ENCODE data around the gene AAR2.

Gene AAR2

GRCh38 chr20:36235892-36236785, at the start of gene AAR2:
AAR2 (plus strand) TSS chr20:36236478; CDS start chr20:36239869, 3,391 bp downstream.
- peak; percentile 70 to 73 for DNase-seq (ENCODE audit: low read depth in 2 of 2)

- no peak for DNase-seq (ENCODE audit: low read depth in 2 of 2)
Observed at GRCh38 chr20:36193977-36194712, 42.1 kb upstream of the AAR2 start.

GRCh38 chr20:36196676-36197075, 39.6 kb upstream of the AAR2 start:
- DNase-seq (ENCODE audit: low read depth in 2 of 2): no peak

DNA sequence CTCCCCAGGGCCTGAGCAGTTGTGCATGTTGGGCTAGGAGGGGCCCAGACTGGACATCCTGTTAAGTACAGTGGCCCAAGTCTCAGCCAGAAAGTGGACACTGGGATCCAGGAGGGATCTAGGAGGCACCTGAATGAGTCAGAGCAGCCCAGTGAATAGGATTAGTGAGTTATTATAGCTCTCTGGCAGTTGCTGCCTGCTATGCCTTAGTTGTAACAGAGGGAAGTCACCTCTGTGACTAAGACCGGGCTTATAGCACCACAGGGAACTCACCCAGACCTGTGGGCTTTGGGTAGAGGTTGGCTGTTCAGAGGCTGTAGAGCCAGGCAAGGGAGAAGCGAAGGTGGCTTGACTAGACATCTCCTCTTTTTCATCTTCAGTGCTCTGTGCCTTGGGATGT, 39.0 kb upstream of the AAR2 start:
- DNase-seq (ENCODE audit: low read depth in 2 of 2): no peak

DNA sequence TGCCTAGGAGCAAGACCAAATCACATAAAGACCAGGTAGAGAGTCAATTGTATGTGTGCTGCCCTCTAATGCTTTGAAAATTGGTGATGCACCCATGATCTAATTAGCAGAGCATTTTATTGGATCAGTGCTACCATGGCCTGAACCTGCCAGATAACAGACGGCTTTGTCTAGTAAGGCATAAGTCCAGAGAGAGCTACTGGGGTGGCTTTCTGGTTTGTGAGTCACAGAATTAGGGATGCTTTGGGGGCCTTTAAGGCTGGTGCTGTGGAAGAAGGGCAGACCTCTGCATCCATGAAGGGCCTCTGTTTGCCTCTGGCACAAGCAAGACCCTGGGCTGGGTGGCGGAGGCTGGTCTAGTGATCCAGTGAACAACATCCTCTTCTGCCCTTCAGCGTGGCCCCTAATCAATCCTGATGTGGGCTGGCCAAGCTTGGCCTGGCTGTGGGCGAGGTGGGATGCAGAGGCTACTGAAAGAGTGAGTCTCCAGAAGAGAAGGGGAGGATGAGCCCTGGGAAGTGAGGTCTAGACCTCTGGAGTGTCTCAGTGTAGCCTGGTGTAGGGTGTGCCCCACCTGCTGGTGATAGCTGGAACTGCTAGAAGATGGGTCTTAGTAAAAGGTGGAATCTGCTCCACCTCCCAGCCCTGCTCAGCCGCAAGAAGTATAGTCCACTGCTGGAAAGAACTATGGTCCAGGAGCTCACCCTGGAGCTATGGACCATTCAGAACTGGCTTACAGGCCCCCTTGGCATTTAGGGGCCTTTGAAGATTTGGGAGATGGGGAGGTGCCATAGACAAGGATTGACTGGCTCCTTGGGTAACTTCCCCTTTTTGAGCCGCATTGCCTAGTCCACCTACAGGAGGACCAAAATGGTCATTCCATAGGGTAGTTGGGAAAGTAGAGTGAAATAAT, 36.7 kb upstream of the AAR2 start:
- DNase-seq (ENCODE audit: low read depth in 2 of 2): peak; percentile 70 to 74

DNA sequence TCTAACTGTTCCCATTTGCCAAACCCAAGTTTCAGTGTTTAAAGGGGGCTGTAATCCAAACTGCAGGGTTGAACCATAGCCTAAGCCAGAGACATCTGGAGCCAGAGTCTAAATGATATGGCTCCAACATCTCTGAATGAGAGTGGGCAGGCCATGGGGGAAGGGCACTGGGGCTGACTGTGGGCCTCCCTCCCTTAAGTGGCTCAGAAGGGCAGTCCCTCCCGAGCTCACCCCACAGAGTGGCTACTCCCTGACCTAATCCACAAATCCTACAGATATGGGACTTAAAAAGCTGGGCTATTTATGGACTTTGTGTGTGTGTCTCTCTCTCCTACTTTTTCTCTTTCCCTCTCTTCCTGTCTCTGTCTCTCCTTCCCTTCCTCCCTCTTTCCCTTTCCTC, 35.8 kb upstream of the AAR2 start:
- no peak for DNase-seq (ENCODE audit: low read depth in 2 of 2)

- no peak for DNase-seq (ENCODE audit: low read depth in 2 of 2)
Observed at GRCh38 chr20:36201198-36201597, 35.1 kb upstream of the AAR2 start.

DNA sequence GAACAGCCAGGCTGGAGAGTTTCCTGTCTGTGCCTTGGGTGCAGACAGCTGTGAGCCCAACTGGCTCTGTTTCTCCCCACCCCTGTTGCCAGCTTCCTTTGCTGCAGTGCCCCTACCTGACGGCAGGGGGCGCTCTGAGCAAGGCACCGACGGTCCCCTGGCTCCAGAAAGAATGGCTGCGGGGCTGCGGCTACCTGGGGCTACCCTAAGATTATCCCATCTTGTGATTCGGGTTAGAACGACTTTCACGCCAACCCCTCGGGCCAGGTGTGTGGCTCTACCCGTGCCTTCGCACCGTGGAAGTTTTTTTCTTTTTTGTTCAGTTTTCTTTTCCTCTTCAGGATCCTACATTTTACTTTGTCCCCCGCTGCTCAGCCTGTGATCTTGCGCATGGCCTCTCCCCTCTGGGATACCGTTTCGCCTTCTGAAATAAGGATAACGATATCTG, 33.4 kb upstream of the AAR2 start:
- DNase-seq (ENCODE audit: low read depth in 2 of 2): peak; percentile 71 to 78

DNA sequence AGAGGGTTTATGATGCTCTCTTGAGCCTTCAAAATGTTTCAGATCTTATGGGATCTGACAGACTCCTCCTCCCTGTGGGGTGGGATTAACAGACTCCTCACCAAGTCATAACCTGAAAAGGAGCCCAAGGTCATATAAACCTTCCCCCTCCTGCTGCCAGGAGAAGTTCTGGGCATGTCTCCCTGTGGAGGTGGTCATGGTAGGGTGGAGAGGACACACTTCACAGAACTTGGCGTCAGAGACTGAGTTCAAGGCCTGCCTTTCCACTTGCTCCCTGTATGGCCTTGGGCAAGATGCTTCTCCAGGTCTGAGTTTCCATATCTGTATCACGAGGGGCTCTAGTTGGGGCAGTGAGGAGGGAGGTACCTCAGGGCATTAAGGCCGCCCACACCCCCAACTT, 32.4 kb upstream of the AAR2 start:
- no peak for DNase-seq (ENCODE audit: low read depth in 2 of 2)

- DNase-seq (ENCODE audit: low read depth in 2 of 2): no peak
Observed at GRCh38 chr20:36205026-36205425, 31.3 kb upstream of the AAR2 start.

DNA sequence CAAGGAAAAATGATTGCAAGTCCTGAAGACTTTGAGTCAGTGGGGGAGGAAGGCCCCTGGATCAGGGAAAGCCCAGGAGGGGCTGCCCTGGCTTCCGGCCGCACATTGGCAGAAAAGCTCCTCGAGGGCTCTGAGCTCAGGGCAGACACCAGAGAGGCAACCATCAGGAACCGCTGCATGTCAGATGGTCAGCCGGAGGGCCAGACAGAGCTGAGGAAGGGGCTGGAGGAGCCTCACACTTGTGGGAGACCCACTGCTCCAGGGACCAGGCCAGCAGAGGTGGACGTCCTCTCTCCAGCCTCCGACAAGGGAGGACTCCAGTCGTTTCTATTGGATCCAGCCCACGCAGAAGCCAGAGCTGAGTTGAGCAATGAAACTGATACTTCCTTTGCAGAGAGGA, 30.2 kb upstream of the AAR2 start:
- DNase-seq (ENCODE audit: low read depth in 2 of 2): no peak

DNA sequence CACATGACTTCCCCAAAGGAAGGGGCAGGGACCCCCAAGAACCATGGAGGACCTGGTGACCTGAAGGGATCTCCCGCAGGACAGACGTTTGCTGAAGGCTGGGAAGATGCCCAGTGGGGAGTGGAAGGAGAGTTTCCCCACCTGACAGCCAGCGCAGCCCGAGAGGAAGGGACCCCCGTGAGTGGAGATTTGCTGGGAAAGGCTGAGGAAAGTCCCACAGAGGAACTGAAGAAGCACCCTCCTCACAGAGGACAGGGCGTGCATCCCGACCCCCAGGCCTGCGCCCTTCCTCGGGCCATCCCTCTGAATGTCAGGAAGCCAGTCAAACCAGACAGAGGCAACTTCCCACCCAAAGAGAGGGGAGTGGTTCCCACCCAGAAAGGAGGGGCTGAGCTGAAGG, 29.6 kb upstream of the AAR2 start:
- no peak for DNase-seq (ENCODE audit: low read depth in 2 of 2)

GRCh38 chr20:36207602-36208001, 28.7 kb upstream of the AAR2 start:
- DNase-seq (ENCODE audit: low read depth in 2 of 2): no peak

GRCh38 chr20:36208257-36208656, 28.0 kb upstream of the AAR2 start:
- no peak for DNase-seq (ENCODE audit: low read depth in 2 of 2)

GRCh38 chr20:36210436-36211021, 25.7 kb upstream of the AAR2 start:
- DNase-seq (ENCODE audit: low read depth in 2 of 2): no peak

GRCh38 chr20:36213362-36213761, 22.9 kb upstream of the AAR2 start:
- DNase-seq (ENCODE audit: low read depth in 2 of 2): no peak

GRCh38 chr20:36214684-36215256, 21.5 kb upstream of the AAR2 start:
- DNase-seq (ENCODE audit: low read depth in 2 of 2): no peak

GRCh38 chr20:36215778-36216177, 20.5 kb upstream of the AAR2 start:
- no peak for DNase-seq (ENCODE audit: low read depth in 2 of 2)

DNA sequence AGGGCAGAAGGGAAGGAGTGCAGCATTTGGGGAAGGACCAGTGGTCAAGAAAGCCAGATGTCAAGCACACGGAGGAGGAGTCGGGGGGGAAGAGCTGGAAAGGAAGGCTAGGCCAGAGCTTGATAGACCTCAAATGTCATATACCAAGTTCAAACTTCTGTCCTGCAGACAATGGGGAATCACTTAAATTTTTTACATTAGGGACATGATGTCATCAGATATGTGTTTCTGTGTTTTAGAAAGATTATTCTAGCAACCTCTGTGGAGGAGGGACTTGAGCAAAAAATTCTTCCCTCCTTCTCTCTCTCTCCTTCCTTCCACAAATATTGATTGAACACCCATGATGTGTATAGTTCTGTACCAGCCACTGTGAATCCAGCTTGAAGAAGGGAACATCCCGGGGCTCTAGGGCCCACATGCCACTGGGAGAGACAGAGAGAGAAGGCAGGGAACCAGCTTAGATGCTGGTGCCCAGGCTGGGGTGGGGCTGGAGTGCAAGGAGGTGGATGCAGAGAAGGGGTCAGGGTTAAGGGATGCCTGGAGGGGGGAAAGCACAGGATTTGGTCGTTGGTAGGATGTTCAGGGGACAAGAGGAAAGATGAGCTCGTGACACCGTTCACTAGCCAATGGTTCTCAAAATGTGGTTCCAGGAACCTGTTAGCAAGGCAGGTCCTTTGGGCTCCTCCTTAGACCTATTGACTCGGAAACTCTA, 19.8 kb upstream of the AAR2 start:
- DNase-seq (ENCODE audit: low read depth in 2 of 2): no peak

GRCh38 chr20:36217226-36217625, 19.1 kb upstream of the AAR2 start:
- DNase-seq (ENCODE audit: low read depth in 2 of 2): no peak
